Keratinocyte (primary cell): ENCODE measurements around the gene PLEKHG4. TPM values are rescaled to one million over a fixed set of nuclear protein-coding genes. Genes with fewer than 3 reads are reported as not detected.

Experiments
- DNase-seq: peaks from one replicate; pipeline ENCODE4 v3.0.0-alpha.2; 2011; ENCODE audit warnings: low read depth, missing footprints, low spot score
- FAIRE-seq: peaks from 2 replicates; lab custom pipeline; 2011; peaks lifted over from hg19 to GRCh38; lab: Jason Lieb, UNC
- H2AFZ ChIP-seq: 2 replicates; pipeline ENCODE4 v1.6.0; 2012; ENCODE audit warnings: low read length, control low read depth, inconsistent platforms; ENCODE audit not compliant: control insufficient read depth
- H3K27ac ChIP-seq: 2 replicates; pipeline ENCODE4 v1.5.1; 2011; ENCODE audit warnings: low read length; ENCODE audit not compliant: control insufficient read depth, insufficient read depth
- H3K27me3 ChIP-seq: 3 replicates; pipeline ENCODE4 v1.6.0; 2011; ENCODE audit warnings: low read length; ENCODE audit not compliant: control insufficient read depth, insufficient read depth; ENCODE audit errors: extremely low read depth
- H3K36me3 ChIP-seq, 2 experiments: 2 replicates in 1 of 2; 3 replicates in 1 of 2; pipeline ENCODE4 v1.5.1; 2011; ENCODE audit warnings: low read length in 2 of 2, mild to moderate bottlenecking in 1 of 2; ENCODE audit not compliant: control insufficient read depth in 2 of 2, insufficient read depth in 2 of 2; ENCODE audit errors: extremely low read depth in 1 of 2
- H3K4me1 ChIP-seq: 3 replicates; pipeline ENCODE4 v1.5.1; 2011; ENCODE audit warnings: low read length; ENCODE audit not compliant: control insufficient read depth, insufficient read depth; ENCODE audit errors: extremely low read depth
- H3K4me2 ChIP-seq: 3 replicates; pipeline ENCODE4 v1.6.0; 2011; ENCODE audit warnings: low read depth, low read length; ENCODE audit not compliant: control insufficient read depth, insufficient read depth; ENCODE audit errors: extremely low read depth
- H3K4me3 ChIP-seq, 3 experiments: fragments of 200-600 bp in 1 of 3; sonication (generic) in 1 of 3; 2 replicates in 2 of 3; 3 replicates in 1 of 3; pipeline ENCODE4 v1.5.1; 2011 to 2016; ENCODE audit warnings: low read length in 3 of 3, mild to moderate bottlenecking in 3 of 3, control low read depth in 2 of 3, inconsistent platforms in 1 of 3, low read depth in 1 of 3, mixed read lengths in 1 of 3, mixed run types in 1 of 3, moderate library complexity in 1 of 3; ENCODE audit not compliant: control insufficient read depth in 2 of 3, insufficient read depth in 2 of 3; ENCODE audit errors: extremely low read depth in 1 of 3
- H3K79me2 ChIP-seq: 2 replicates; pipeline ENCODE4 v1.6.0; 2012; ENCODE audit warnings: low read length; ENCODE audit not compliant: control insufficient read depth, insufficient read depth
- H3K9ac ChIP-seq: 3 replicates; pipeline ENCODE4 v1.6.0; 2011; ENCODE audit warnings: low read length; ENCODE audit not compliant: control insufficient read depth, insufficient read depth; ENCODE audit errors: extremely low read depth
- H3K9me1 ChIP-seq: 3 replicates; pipeline ENCODE4 v1.6.0; 2011; ENCODE audit warnings: low read length; ENCODE audit not compliant: control insufficient read depth, insufficient read depth; ENCODE audit errors: extremely low read depth
- H3K9me3 ChIP-seq: 2 replicates; pipeline ENCODE4 v1.5.1; 2012; ENCODE audit warnings: low read depth, low read length; ENCODE audit not compliant: control insufficient read depth
- H4K20me1 ChIP-seq: 3 replicates; pipeline ENCODE4 v1.6.0; 2011; ENCODE audit warnings: low read length; ENCODE audit not compliant: control insufficient read depth, insufficient read depth; ENCODE audit errors: extremely low read depth
- EZH2 ChIP-seq: IDR thresholded peaks from one replicate; pipeline ENCODE4 v1.6.1; 2012; ENCODE audit warnings: inconsistent platforms, mild to moderate bottlenecking, low read length, moderate library complexity
- dilution Hi-C: fragments of 300-500 bp; cut with MboI; formaldehyde crosslinking; loops from one replicate; pipeline ENCODE4 v1.7.0; 2020; ENCODE audit warnings: low sequenced_read_pairs; ENCODE audit not compliant: extremely low pct_ligation_motif_present
- polyA plus RNA-seq, 5 experiments: library from polyadenylated mRNA; depleted of rRNA in 3 of 5; stranded (reverse) in 3 of 5; stranded (forward) in 1 of 5; unstranded in 1 of 5; fragments of >200 nt; gene quantifications; 1 replicate in 1 of 5; 2 replicates in 3 of 5; 3 replicates in 1 of 5; pipeline versions ENCODE4 v1.2.1 to v1.2.3, GENCODE V29; 2011 to 2012; ENCODE audit warnings: missing spikeins in 2 of 5, low read depth in 1 of 5, low replicate concordance in 1 of 5
- TF ChIP-seq, protein P1 (sequence below), 3 experiments: IDR thresholded peaks in 1 of 3; conservative IDR thresholded peaks in 1 of 3; optimal IDR thresholded peaks in 1 of 3; 2 replicates in 2 of 3; 3 replicates in 1 of 3; pipeline versions ENCODE3 to v1.5.1; 2011; ENCODE audit warnings: low read length in 3 of 3, mild to moderate bottlenecking in 3 of 3, moderate library complexity in 2 of 3, control low read depth in 1 of 3, inconsistent platforms in 1 of 3; ENCODE audit not compliant: insufficient read depth in 2 of 3; ENCODE audit errors: extremely low read depth in 1 of 3

The PLEKHG4 gene
- polyA plus RNA-seq, 1 donor (not counting 4 experiments of a cell fraction or from before 2014, with no cell fraction given), result 1.3 TPM

DNA sequence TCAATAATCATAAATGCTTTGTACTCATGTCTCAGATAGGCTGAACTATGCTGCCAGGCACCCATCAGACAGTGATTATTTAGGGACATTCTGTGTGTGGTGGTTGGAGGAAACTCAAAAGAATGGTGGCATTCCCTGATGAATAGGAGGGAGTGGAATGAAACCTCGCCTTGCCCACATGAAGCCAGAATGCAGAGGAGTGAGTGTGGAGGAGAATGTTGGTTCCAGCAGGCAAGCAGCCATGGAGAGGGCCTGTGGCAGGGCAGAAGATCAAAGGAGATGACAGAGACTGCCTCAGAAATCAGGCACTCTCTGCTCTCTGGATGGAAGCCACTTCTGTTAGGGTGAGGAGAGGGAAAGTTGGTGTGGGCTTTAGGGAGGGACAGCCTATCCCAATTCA, 24.7 kb downstream of the PLEKHG4 start:
- Histone ChIP-seq H3K9me1 (no peaks in the 10 kb centered on the region), H3K27me3 (peaks cover 10% of the 10 kb centered on the region), H4K20me1 (no peaks in the 10 kb centered on the region), H3K4me1 (no peaks in the 10 kb centered on the region), H3K27ac (no peak overlapping the region), H3K4me2 (no peak overlapping the region), H3K9ac (no peak overlapping the region), H2AFZ (no peak overlapping the region), H3K79me2 (no peaks in the 10 kb centered on the region), H3K36me3 (no peaks in the 10 kb centered on the region), H3K4me3 (no peak overlapping the region), H3K9me3 (no peaks in the 10 kb centered on the region)
- no peak for TF ChIP-seq EZH2
- TF ChIP-seq, protein P1, sequence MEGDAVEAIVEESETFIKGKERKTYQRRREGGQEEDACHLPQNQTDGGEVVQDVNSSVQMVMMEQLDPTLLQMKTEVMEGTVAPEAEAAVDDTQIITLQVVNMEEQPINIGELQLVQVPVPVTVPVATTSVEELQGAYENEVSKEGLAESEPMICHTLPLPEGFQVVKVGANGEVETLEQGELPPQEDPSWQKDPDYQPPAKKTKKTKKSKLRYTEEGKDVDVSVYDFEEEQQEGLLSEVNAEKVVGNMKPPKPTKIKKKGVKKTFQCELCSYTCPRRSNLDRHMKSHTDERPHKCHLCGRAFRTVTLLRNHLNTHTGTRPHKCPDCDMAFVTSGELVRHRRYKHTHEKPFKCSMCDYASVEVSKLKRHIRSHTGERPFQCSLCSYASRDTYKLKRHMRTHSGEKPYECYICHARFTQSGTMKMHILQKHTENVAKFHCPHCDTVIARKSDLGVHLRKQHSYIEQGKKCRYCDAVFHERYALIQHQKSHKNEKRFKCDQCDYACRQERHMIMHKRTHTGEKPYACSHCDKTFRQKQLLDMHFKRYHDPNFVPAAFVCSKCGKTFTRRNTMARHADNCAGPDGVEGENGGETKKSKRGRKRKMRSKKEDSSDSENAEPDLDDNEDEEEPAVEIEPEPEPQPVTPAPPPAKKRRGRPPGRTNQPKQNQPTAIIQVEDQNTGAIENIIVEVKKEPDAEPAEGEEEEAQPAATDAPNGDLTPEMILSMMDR (optimal IDR thresholded peaks at IDR 0.05 in 1 of 3, IDR thresholded peaks at IDR 0.05 in 1 of 3, conservative IDR thresholded peaks at IDR 0.05 in 1 of 3; ENCODE audit: extremely low read depth in 1 of 3, insufficient read depth in 2 of 3, low read length in 3 of 3), result no peak
- FAIRE-seq (no peak), DNase-seq (no peak)
- dilution Hi-C loops, result no loop called here

DNA sequence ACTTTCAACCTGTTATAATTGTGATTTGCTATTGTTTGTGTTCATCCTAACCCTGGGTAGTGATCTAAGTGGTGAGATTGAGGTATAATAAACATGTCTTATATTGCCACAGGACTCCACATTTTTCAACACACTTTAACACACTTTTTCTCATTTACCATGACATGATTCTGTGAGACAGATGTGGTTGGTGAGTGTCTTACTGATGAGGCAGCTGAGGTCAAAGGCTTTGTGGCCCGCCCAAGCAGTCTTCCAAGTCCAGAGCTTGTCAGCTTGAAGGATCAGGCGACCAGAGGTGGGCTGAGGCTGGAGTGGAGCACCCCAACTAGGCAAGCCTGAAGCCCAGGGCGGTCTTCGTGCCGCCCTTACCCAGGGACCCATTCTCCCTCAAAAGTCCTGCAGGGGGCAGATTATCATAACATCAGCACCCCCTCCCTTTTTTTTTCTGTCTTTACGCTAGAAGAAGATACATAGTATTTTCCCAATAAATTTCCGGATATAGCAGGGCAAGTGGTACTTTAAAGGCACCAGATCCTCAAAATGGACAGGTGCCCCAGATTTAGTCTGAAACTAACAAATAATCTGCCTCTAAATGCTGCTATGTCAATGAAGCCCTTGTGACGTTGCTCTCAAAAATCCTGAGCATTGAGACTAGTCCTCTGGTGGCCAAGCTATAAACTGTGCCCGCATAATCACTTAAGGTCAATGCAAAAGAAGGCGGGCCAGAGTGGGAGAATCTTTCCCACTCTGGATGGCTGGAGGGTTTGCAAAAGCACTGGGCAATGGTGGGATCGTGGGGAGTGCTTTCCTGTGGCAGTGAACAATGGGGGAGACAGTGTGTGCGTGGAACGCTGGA, 26.1 kb downstream of the PLEKHG4 start:
- FAIRE-seq, result no peak
- no peak overlapping the region for H3K4me2 ChIP-seq
- H3K27me3 ChIP-seq, result peaks cover 7% of the 10 kb centered on the region
- dilution Hi-C loops, result no loop called here
- DNase-seq, result no peak
- H3K9ac ChIP-seq, result no peak overlapping the region
- no peaks in the 10 kb centered on the region for H3K36me3 ChIP-seq
- H3K9me3 ChIP-seq, result no peaks in the 10 kb centered on the region
- H2AFZ ChIP-seq, result no peak overlapping the region
- H3K27ac ChIP-seq, result no peak overlapping the region
- no peak overlapping the region for H3K4me3 ChIP-seq
- H3K4me1 ChIP-seq, result no peaks in the 10 kb centered on the region
- H3K9me1 ChIP-seq, result no peaks in the 10 kb centered on the region
- no peaks in the 10 kb centered on the region for H3K79me2 ChIP-seq
- H4K20me1 ChIP-seq, result no peaks in the 10 kb centered on the region
- TF ChIP-seq, protein P1 (optimal IDR thresholded peaks at IDR 0.05 in 1 of 3, IDR thresholded peaks at IDR 0.05 in 1 of 3, conservative IDR thresholded peaks at IDR 0.05 in 1 of 3; ENCODE audit: extremely low read depth in 1 of 3, insufficient read depth in 2 of 3, low read length in 3 of 3), result no peak
- no peak for TF ChIP-seq EZH2
